Measurements from ENCODE around the gene IL11.

Gene IL11

DNA sequence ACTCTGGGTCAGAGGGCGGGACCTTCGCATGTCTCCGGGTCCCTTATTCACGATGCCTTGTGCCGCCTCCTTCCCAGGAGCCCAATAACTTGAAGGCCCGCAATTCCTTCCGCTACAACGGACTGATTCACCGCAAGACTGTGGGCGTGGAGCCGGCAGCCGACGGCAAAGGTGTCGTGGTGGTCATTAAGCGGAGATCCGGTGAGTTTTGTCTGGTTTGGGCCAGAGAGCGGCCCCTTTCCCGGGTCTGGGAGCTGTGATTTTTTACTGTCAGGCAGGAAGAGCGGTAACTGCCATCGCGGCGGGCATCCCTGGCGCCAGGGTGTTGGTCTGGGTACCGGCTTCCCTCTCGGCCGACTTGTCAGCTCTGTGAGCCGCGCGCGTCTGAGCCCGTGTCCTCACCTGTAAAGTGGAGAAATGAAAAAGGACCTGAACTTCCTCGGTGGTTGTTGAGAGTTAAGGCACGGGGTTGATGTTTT lies 16.3 kb upstream of the IL11 start:
- no peak for DNase-seq (ENCODE audit: extremely low spot score)
- ChIA-PET POLR2A (interaction anchor here (0.5 to 6.1 kb wide), 5 partner anchors 13 to 254 kb away, joined by 5 to 29 read pairs (median 6); partner anchors contain the start of gene UBE2S), CTCF (interaction anchor here (1.1 kb wide), 1 partner anchor 80 kb away, joined by 3 read pairs; no protein-coding TSS in a partner anchor)
- TF ChIP-seq, protein P1, sequence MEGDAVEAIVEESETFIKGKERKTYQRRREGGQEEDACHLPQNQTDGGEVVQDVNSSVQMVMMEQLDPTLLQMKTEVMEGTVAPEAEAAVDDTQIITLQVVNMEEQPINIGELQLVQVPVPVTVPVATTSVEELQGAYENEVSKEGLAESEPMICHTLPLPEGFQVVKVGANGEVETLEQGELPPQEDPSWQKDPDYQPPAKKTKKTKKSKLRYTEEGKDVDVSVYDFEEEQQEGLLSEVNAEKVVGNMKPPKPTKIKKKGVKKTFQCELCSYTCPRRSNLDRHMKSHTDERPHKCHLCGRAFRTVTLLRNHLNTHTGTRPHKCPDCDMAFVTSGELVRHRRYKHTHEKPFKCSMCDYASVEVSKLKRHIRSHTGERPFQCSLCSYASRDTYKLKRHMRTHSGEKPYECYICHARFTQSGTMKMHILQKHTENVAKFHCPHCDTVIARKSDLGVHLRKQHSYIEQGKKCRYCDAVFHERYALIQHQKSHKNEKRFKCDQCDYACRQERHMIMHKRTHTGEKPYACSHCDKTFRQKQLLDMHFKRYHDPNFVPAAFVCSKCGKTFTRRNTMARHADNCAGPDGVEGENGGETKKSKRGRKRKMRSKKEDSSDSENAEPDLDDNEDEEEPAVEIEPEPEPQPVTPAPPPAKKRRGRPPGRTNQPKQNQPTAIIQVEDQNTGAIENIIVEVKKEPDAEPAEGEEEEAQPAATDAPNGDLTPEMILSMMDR (IDR thresholded peaks at IDR 0.05; ENCODE audit: control extremely low read depth, extremely low read depth, low read depth, missing control alignments), result no peak

DNA sequence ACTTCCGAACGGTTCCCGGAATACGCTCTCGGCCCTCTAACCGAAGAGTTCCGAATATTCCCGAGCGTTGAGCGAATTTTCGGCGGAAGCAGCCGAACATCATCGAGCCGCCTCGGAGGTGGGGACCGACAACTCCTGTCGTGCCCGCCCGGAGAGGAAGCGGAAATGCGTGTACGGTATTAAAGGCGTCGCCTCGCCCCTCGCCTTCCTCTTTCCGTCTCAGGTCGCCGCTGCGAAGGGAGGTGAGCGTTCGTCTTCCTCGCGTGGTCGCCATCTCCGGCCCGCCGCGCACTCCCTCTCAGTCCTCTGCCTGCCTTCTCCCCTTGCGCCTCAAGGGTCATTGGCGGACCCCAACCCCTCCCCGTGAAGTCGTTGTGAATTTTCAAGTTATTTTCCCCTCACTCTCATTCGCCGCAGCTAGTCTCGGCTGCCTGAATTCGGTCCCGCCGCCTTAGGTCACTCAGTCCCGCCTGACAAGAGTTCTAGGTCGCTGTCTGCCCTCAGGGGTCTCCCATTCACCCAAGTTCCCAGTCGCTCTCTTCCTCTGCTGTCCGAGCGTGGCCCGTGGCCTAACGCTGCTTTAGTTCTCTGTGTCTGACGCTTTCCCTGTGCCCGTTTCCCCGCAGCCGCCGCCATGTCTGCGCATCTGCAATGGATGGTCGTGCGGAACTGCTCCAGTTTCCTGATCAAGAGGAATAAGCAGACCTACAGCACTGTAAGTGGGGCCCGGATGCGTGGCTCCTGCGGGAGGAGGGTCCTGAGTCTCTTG lies 15.6 kb upstream of the IL11 start, which contains the start of gene RPL28:
Gene RPL28 (plus strand): TSS at position 209 of the 769 bp plus-strand sequence. CDS start 426 bp downstream, at position 635.
- DNase-seq (ENCODE audit: extremely low spot score), result peak; percentile 98
- TF ChIP-seq, protein P1 (IDR thresholded peaks at IDR 0.05; ENCODE audit: control extremely low read depth, extremely low read depth, low read depth, missing control alignments), result no peak
- POLR2A ChIA-PET, result interaction anchor here (0.5 to 6.1 kb wide), 3 partner anchors 14 to 108 kb away, joined by 3 to 29 read pairs (median 5); partner anchors contain the start of gene UBE2S
- CTCF ChIA-PET, result interaction anchor here (1.1 kb wide), 1 partner anchor 81 kb away, joined by 3 read pairs; no protein-coding TSS in a partner anchor

DNA sequence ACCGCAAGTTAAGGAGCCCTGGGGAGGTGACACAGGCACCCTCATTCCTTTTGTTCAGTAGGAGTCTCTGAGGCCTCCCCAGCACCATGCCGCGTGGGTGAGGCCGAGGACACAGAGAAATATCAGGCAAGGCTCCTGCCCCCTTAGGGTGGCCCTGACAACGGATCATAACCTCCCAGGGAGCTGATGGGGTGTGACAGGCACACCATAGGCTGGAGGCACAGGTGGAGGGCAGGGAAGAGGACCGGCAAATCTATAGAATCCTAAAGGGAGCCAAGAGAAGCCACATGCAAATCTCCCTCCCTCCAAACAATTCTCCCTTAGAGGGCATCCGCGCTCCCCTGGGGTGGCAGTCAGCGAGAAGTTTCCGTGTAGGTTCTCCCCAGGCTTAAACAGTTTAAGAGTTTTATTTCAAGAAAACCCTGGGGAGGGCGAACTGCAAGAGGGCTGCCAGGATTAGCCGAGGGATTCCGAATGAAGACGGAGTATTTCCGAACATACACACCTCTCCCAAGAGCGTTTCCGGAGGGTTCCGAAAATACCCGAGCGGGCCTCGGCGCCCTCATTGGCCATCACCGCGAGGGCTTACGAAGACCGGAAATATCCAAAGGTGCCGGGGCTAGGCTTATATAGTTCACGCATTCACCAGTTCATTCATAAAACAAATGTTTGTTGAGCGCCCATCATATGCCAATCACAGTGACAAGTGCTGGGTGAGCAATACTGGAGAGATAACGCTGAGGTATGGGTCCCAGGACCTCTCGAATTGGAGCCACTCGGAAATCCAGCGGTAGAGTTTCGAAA lies 14.9 kb upstream of the IL11 start:
- DNase-seq (ENCODE audit: extremely low spot score), result peak; percentile 95

DNA sequence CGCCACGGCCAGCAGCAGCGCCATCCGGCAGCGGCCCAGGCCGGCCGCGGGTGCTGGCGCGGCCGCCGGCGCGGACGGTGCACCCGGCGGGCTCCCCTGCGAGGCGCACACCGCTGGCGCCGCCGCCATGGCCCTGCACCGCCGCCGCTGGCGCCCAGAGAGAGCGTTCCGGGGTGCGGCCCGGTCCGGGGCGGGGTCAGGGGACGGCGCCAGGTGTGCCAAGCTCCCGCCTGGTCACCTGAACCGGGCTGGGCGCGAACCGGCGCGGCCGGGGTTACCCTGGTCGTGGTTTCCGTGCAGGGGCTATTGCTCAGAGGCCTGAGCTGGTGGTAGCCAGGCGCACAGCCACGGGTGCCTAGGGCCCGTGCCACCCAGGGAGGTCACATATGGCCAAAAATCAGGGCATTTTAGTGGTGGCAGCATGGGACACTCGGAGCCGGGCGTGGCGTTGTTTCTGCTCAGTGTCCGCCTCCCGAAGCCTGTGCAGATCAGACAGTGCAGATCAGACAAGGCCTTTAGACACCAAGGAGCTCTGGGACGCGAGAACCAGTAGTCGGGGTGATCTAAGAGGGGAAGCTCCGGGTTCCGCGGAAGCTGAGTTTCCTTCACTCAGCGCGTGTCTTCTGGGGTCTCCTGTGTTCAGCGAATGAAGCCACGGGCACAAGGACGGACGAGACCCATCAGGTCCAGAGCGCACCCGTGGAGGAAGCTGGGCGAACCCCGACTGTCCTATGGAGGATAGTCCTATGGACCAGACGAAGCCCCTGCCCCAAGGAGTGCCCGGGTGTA lies 14.1 kb upstream of the IL11 start, which contains the start of gene TMEM238:
Gene TMEM238 (minus strand): TSS at position 162 of the 789 bp plus-strand sequence. CDS start 33 bp downstream, at position 129.
- DNase-seq (ENCODE audit: extremely low spot score), result no peak
- TF ChIP-seq, protein P1 (IDR thresholded peaks at IDR 0.05; ENCODE audit: control extremely low read depth, extremely low read depth, low read depth, missing control alignments), result no peak
- CTCF ChIA-PET, result interaction anchor here (0.9 to 3.1 kb wide), 14 partner anchors 16 to 296 kb away, joined by 3 to 19 read pairs (median 4); partner anchors contain the start of genes KMT5C and UBE2S
- POLR2A ChIA-PET, result interaction anchor here (0.7 to 1.9 kb wide), 6 partner anchors 9 to 130 kb away, joined by 3 to 13 read pairs (median 3); partner anchors contain the start of genes KMT5C and UBE2S

More for the DNA sequence above, 14.9 kb upstream of the IL11 start:
- ChIA-PET POLR2A (interaction anchor here (0.5 to 6.1 kb wide), 7 partner anchors 8 to 109 kb away, joined by 3 to 29 read pairs (median 5); partner anchors contain the start of gene UBE2S), CTCF (interaction anchor here (1.5 to 3.1 kb wide), 8 partner anchors 15 to 238 kb away, joined by 3 to 19 read pairs (median 6); partner anchors contain the start of gene KMT5C)
- TF ChIP-seq, protein P1 (IDR thresholded peaks at IDR 0.05; ENCODE audit: control extremely low read depth, extremely low read depth, low read depth, missing control alignments), result no peak

DNA sequence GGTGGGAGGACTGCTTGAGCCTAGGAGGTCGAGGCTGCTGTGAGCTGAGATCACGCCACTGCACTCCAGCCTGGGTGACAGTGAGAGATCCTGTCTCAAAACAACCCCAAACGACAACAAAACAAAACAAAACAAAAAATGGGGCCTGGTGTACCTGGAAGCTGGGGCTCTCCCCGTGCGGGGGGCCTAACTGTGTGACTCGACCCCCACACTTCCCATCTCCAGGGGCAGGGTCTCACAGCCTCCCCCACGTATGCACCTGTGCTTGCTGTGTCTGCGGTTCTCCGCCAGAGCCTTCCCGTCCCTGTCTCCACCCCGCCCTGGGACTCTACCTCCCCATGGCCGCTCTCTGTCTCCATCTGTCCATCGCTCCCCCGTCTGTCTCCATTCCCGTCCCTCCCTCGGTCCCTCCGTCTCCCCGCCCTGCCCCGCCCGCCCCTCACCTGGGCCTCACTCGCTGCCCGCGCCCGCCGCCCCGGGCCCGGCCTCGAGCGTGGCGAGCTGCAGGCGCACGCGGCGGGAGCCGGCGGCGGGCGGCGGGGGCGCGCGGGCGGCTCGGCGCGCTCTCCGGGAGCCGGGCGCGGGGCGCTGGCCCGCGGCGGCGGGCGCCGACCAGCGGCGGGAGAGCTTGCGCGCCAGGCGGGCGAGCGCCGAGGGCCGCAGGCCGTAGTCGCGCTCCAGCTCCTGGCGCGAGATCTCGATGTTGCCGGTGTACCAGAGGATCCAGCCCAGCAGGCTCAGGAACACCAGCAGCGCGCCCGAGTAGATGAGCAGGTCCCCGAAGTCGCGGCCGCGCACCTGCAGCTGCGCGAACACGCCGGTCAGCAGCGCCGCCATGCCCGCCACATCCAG lies 13.2 kb upstream of the IL11 start:
- CTCF ChIA-PET, result interaction anchor here (0.9 to 3.1 kb wide), 14 partner anchors 16 to 295 kb away, joined by 3 to 19 read pairs (median 4); partner anchors contain the start of genes KMT5C and UBE2S
- POLR2A ChIA-PET, result interaction anchor here (0.7 to 1.9 kb wide), 6 partner anchors 10 to 129 kb away, joined by 3 to 13 read pairs (median 3); partner anchors contain the start of genes KMT5C and UBE2S
- TF ChIP-seq, protein P1 (IDR thresholded peaks at IDR 0.05; ENCODE audit: control extremely low read depth, extremely low read depth, low read depth, missing control alignments), result peak; percentile 46

More for the DNA sequence above, 13.2 kb upstream of the IL11 start:
- DNase-seq (ENCODE audit: extremely low spot score), result peak; percentile 76
